H1 (cell line): Measurements from ENCODE around the gene S100A10. TPM values are rescaled to one million over a fixed set of nuclear protein-coding genes. Genes with fewer than 3 reads are reported as not detected.

Experiments used
- CHD7 ChIP-seq: fragments of 300-600 bp; sonication (generic); IDR thresholded peaks from 2 replicates; pipeline ENCODE4 v1.7.1; 2012; ENCODE audit warnings: low read length, moderate library complexity, mild to moderate bottlenecking, inconsistent platforms; ENCODE audit not compliant: insufficient replicate concordance
- polyA plus RNA-seq, 7 experiments: library from polyadenylated mRNA; depleted of rRNA in 3 of 7; stranded (reverse) in 5 of 7; unstranded in 2 of 7; fragments of >200 nt in 5 of 7; fragments of 200-250 nt in 2 of 7; gene quantifications; 1 replicate in 5 of 7; 2 replicates in 1 of 7; 4 replicates in 1 of 7; pipeline versions ENCODE4 v1.2.1 to v1.2.3, GENCODE V29; 2011 to 2013; ENCODE audit warnings: missing spikeins in 2 of 7, mixed read lengths in 2 of 7
- total RNA-seq: library from RNA; stranded (reverse); fragmentation: NEBNext Ultra II Directional; extraction: Animal tissue kit (Norgen Biotek cat#: 25700); gene quantifications from 2 replicates; pipeline ENCODE4 v1.2.1, GENCODE V29; 2021
- TF ChIP-seq, protein P1 (sequence below), 3 experiments: IDR thresholded peaks; 1 replicate in 2 of 3; 2 replicates in 1 of 3; pipeline versions ENCODE4 v1.5.1 to v1.6.1; 2011; ENCODE audit warnings: low read length in 3 of 3, mild to moderate bottlenecking in 3 of 3, inconsistent platforms in 2 of 3, low read depth in 1 of 3, moderate library complexity in 1 of 3; ENCODE audit not compliant: insufficient read depth in 1 of 3; ENCODE audit errors: control extremely low read depth in 1 of 3

S100A10 gene
- total and polyA plus RNA-seq, 2 of the 8 experiments (the other 6 are each of a cell fraction or from before 2014, with no cell fraction given) = 23.9 to 231 TPM

GRCh38 chr1:152009691-152010090 lies 16.0 kb upstream of the S100A10 start (continued):
- no peak for TF ChIP-seq CHD7
- TF ChIP-seq, protein P1, sequence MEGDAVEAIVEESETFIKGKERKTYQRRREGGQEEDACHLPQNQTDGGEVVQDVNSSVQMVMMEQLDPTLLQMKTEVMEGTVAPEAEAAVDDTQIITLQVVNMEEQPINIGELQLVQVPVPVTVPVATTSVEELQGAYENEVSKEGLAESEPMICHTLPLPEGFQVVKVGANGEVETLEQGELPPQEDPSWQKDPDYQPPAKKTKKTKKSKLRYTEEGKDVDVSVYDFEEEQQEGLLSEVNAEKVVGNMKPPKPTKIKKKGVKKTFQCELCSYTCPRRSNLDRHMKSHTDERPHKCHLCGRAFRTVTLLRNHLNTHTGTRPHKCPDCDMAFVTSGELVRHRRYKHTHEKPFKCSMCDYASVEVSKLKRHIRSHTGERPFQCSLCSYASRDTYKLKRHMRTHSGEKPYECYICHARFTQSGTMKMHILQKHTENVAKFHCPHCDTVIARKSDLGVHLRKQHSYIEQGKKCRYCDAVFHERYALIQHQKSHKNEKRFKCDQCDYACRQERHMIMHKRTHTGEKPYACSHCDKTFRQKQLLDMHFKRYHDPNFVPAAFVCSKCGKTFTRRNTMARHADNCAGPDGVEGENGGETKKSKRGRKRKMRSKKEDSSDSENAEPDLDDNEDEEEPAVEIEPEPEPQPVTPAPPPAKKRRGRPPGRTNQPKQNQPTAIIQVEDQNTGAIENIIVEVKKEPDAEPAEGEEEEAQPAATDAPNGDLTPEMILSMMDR (IDR thresholded peaks at IDR 0.05; ENCODE audit: control extremely low read depth in 1 of 3, insufficient read depth in 1 of 3, low read depth in 1 of 3, low read length in 3 of 3) = no peak
